BJ (cell line): Measurements from ENCODE around the gene EPHA4. TPM values are rescaled to one million over a fixed set of nuclear protein-coding genes. Genes with fewer than 3 reads are reported as not detected.

ENCODE experiments used
- CTCF ChIA-PET: fragments of 350-600 bp; formaldehyde crosslinking; extraction: SDS; loops from one replicate; lab custom pipeline; 2021; ENCODE audit warnings: antibody characterized with exemption, inconsistent platforms; lab: Yijun Ruan, JAX
- POLR2A ChIA-PET: fragments of 300-600 bp; sonication (Branson Sonifier 250); formaldehyde crosslinking; extraction: SDS; loops from one replicate; lab custom pipeline; 2021; ENCODE audit warnings: antibody characterized with exemption; lab: Charles Lee
- DNase-seq: peaks from one replicate; pipeline ENCODE4 v3.0.0-alpha.2; 2011; ENCODE audit warnings: low read depth
- H3K27me3 ChIP-seq: 2 replicates; pipeline ENCODE4 v1.6.0; 2011; ENCODE audit warnings: low read length; ENCODE audit not compliant: control insufficient read depth, insufficient read depth
- H3K36me3 ChIP-seq: 2 replicates; pipeline ENCODE4 v1.5.1; 2011; ENCODE audit warnings: low read length; ENCODE audit not compliant: control insufficient read depth, insufficient read depth
- H3K4me3 ChIP-seq: 2 replicates; pipeline ENCODE4 v1.5.1; 2011; ENCODE audit warnings: low read depth, mild to moderate bottlenecking, control low read depth, low read length
- polyA plus RNA-seq: library from polyadenylated mRNA; depleted of rRNA; stranded (reverse); fragments of >200 nt; gene quantifications from 2 replicates; pipeline ENCODE4 v1.2.3, GENCODE V29; 2011
- TF ChIP-seq, protein P1 (sequence below): IDR thresholded peaks from 2 replicates; pipeline ENCODE4 v1.5.1; 2011; ENCODE audit warnings: low read depth, mild to moderate bottlenecking, control low read depth, inconsistent platforms, low read length, moderate library complexity; ENCODE audit not compliant: insufficient read depth

The EPHA4 gene
- polyA plus RNA-seq, 1 experiment, result 63.2 TPM

GRCh38 chr2:221558107-221558506 is 14.0 kb downstream of the EPHA4 start:
- no peak for DNase-seq
- no peaks in the 10 kb centered on the region for H3K27me3 ChIP-seq
- CTCF ChIA-PET, result interaction anchor here (1.6 kb wide), 1 partner anchor 15 kb away, joined by 5 read pairs; no protein-coding TSS in a partner anchor
- POLR2A ChIA-PET, result no interaction called here
- peaks cover 1% of the 10 kb centered on the region for H3K36me3 ChIP-seq
- TF ChIP-seq, protein P1, sequence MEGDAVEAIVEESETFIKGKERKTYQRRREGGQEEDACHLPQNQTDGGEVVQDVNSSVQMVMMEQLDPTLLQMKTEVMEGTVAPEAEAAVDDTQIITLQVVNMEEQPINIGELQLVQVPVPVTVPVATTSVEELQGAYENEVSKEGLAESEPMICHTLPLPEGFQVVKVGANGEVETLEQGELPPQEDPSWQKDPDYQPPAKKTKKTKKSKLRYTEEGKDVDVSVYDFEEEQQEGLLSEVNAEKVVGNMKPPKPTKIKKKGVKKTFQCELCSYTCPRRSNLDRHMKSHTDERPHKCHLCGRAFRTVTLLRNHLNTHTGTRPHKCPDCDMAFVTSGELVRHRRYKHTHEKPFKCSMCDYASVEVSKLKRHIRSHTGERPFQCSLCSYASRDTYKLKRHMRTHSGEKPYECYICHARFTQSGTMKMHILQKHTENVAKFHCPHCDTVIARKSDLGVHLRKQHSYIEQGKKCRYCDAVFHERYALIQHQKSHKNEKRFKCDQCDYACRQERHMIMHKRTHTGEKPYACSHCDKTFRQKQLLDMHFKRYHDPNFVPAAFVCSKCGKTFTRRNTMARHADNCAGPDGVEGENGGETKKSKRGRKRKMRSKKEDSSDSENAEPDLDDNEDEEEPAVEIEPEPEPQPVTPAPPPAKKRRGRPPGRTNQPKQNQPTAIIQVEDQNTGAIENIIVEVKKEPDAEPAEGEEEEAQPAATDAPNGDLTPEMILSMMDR, result no peak
- H3K4me3 ChIP-seq, result no peak overlapping the region

- TF ChIP-seq, protein P1, result no peak
- H3K36me3 ChIP-seq, result peaks cover 1% of the 10 kb centered on the region
- DNase-seq, result no peak
- CTCF ChIA-PET, result interaction anchor here (0.6 kb wide), 1 partner anchor 16 kb away, joined by 3 read pairs; no protein-coding TSS in a partner anchor
- POLR2A ChIA-PET, result no interaction called here
- H3K27me3 ChIP-seq, result no peaks in the 10 kb centered on the region
- no peak overlapping the region for H3K4me3 ChIP-seq
Observed at GRCh38 chr2:221555494-221555846, 16.6 kb downstream of the EPHA4 start.

DNA sequence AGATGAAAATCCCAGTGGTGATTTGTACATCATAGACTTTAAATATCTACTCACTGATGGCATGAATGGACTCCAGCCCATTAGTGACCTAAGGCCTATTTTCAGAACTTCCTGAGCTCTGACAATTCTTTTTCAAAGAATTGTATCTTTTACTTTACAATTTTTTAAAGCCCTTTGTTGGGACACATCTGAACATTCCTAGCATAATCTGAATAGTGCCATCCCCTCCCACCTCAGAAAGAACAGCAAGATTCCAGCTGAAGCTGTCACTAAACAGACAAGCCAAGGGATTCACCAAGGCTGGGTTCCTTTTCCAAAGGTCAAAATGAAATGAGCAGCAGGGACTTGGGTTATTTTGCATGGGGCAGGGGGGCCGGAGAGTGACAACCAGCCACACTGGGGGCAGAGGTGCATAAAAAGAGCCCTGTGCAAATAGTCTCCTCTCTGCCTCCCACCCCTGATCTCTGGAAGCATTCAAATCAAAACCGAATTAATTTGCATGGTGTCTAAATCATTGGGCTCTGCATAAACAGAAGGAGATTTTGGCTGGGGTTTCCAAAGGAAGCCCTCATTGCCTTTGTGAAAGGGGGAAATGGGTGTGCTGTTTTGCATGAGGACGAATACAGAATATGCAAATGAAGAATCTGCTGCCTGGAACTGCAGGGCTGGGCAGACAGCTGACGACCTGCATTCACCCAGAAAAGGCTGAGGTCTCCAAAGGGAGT is 17.2 kb downstream of the EPHA4 start:
- Histone ChIP-seq H3K27me3 (no peaks in the 10 kb centered on the region), H3K4me3 (no peak overlapping the region), H3K36me3 (peaks cover 1% of the 10 kb centered on the region)
- CTCF ChIA-PET, result interaction anchor here (0.6 kb wide), 1 partner anchor 15 kb away, joined by 3 read pairs; no protein-coding TSS in a partner anchor
- TF ChIP-seq, protein P1, result no peak
- POLR2A ChIA-PET, result no interaction called here
- DNase-seq, result no peak

DNA sequence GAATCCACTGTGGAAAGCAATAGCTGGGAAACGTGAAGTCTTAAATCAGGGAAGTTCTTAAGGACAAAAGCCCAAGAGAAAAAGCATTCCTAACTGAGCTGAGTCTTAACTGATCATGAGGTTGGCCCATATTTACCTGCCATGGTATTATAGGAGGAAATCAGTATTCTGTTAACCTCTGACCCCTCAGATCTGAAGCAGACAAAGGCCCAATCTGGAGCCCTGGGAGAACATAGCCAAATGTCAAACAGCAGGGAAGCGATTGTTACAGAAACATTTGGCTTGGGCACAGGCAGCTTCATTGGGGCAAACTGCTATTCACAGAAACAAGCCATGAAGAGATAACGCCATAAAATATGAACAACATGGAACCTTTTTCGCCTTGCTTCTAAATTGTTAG is 18.8 kb downstream of the EPHA4 start:
- TF ChIP-seq, protein P1, result no peak
- H3K27me3 ChIP-seq, result no peaks in the 10 kb centered on the region
- CTCF ChIA-PET, result no interaction called here

DNA sequence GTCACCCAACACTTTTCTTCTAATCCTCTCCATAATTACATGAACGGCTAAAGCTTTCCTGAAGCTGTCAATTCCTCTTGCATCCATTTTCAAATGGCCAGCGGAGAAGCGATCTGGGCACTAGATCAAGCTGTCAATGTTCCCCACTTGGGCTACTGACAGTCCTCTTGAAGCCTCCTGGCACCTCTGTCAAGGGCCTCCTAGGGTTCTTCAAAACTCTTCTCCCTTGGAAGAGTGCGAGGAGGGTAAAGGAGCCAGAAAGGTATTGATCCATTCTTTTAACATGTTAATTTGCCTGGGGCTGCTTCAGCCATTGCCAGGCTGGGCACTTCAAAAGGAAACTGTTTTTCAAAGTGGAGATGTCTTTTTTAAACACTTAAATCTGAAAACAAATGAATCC is 19.8 kb downstream of the EPHA4 start:
- H3K4me3 ChIP-seq, result no peak overlapping the region
- ChIA-PET POLR2A (no interaction called here), CTCF (no interaction called here)
- TF ChIP-seq, protein P1, result no peak
- H3K36me3 ChIP-seq, result peaks cover 1% of the 10 kb centered on the region; the same call in 1 of the 2 replicates
- DNase-seq, result no peak
- no peaks in the 10 kb centered on the region for H3K27me3 ChIP-seq

More for the DNA sequence above, 18.8 kb downstream of the EPHA4 start:
- POLR2A ChIA-PET, result no interaction called here
- Histone ChIP-seq H3K4me3 (no peak overlapping the region), H3K36me3 (peaks cover 1% of the 10 kb centered on the region; the same call in 1 of the 2 replicates)
- DNase-seq, result no peak
